Upper lobe of left lung (tissue), 4 donors: ENCODE data around the gene ATP6V1G2.

ENCODE experiments used
- CTCF ChIP-seq, 6 experiments: fragments of 450-650 bp in 4 of 6; fragments of 200-600 bp in 2 of 6; sonication (generic) in 2 of 6; IDR thresholded peaks; one replicate each; pipeline ENCODE4 v1.5.1; 2016 to 2019; ENCODE audit warnings: antibody characterized with exemption in 6 of 6
- POLR2A ChIP-seq, 4 donors: fragments of 450-650 bp; IDR thresholded peaks; one replicate each; pipeline ENCODE4 v1.5.1; 2016 to 2017; ENCODE audit warnings: antibody characterized with exemption in 4 of 4, mild to moderate bottlenecking in 2 of 4
- POLR2AphosphoS5 ChIP-seq, 2 donors: sonication (generic); formaldehyde crosslinking; IDR thresholded peaks; one replicate each; pipeline ENCODE4 v1.5.1; 2017; ENCODE audit warnings: antibody characterized with exemption in 2 of 2

GRCh38 chr6:31592396-31592771 is 46.0 kb upstream of the ATP6V1G2 start:
- TF ChIP-seq CTCF (IDR thresholded peaks at IDR 0.05): no peak
- no peak for TF ChIP-seq POLR2A (IDR thresholded peaks at IDR 0.05)
- no peak for TF ChIP-seq POLR2AphosphoS5 (IDR thresholded peaks at IDR 0.05)
